Calu3 (cell line): ENCODE results near the gene B3GLCT. TPM values are rescaled to one million over a fixed set of nuclear protein-coding genes. Genes with fewer than 3 reads are reported as not detected.

Experiments
- Bru-seq: library from RNA; stranded (reverse); fragments of 400-500 nt; gene quantifications from one replicate; lab custom pipeline; 2021; lab: Mats Ljungman, UMichigan
- BruChase-seq, 2 experiments: library from RNA; stranded (reverse); fragments of 400-500 nt; gene quantifications; one replicate each; lab custom pipeline; 2021; lab: Mats Ljungman, UMichigan
- BruUV-seq: library from RNA; stranded (reverse); fragments of 400-500 nt; replicated peaks from 2 replicates; lab custom pipeline; 2021; lab: Mats Ljungman, UMichigan
- CTCF ChIA-PET: fragments of 300-600 bp; sonication (Branson Sonifier 250); formaldehyde crosslinking; loops from one replicate; lab custom pipeline; 2022; ENCODE audit warnings: antibody characterized with exemption; lab: Charles Lee
- DNase-seq: peaks from one replicate; pipeline ENCODE4 v3.0.0; 2022
- H3K27ac Mint-ChIP-seq: one replicate; pipeline ENCODE4 v1.8.0; 2022; ENCODE audit warnings: mixed read lengths; ENCODE audit not compliant: unreplicated experiment
- H3K27me3 Mint-ChIP-seq: one replicate; pipeline ENCODE4 v1.8.0; 2022; ENCODE audit warnings: mixed read lengths; ENCODE audit not compliant: unreplicated experiment
- H3K36me3 Mint-ChIP-seq: one replicate; pipeline ENCODE4 v1.8.0; 2022; ENCODE audit warnings: mild to moderate bottlenecking, moderate library complexity, mixed read lengths; ENCODE audit not compliant: insufficient read depth, unreplicated experiment
- H3K4me1 Mint-ChIP-seq: one replicate; pipeline ENCODE4 v1.8.0; 2022; ENCODE audit warnings: mild to moderate bottlenecking, low read depth, mixed read lengths; ENCODE audit not compliant: unreplicated experiment
- H3K4me3 Mint-ChIP-seq: one replicate; pipeline ENCODE4 v1.8.0; 2022; ENCODE audit warnings: mild to moderate bottlenecking, low read depth, moderate library complexity, mixed read lengths; ENCODE audit not compliant: unreplicated experiment
- H3K9me3 Mint-ChIP-seq: one replicate; pipeline ENCODE4 v1.8.0; 2022; ENCODE audit warnings: low read depth, mixed read lengths; ENCODE audit not compliant: unreplicated experiment
- intact Hi-C: fragments of 100-400 bp; cut with micrococcal nuclease; formaldehyde crosslinking; loops from one replicate; pipeline ENCODE4 v1.10.0; 2022; ENCODE audit not compliant: unreplicated experiment
- long read RNA-seq: library from polyadenylated mRNA; stranded (forward); transcript quantifications from one replicate; pipeline ENCODE4 v2.0.0, GENCODE V29; 2022
- total RNA-seq: library from RNA; stranded (reverse); gene quantifications from 2 replicates; pipeline ENCODE4 v1.2.3, GENCODE V29; 2022
- TF ChIP-seq, protein P1 (sequence below): fragments of 200-600 bp; IDR thresholded peaks from one replicate; pipeline ENCODE4 v1.8.0; 2022; ENCODE audit warnings: antibody characterized with exemption; ENCODE audit not compliant: unreplicated experiment

Gene B3GLCT
- total RNA-seq (5.1 and 5.8 TPM in 2 replicates), Bru-seq, nascent RNA (percentile 51 among the genes with signal in this experiment), BruChase-seq, experiment 1, labeled RNA remaining after a 6-hour chase (percentile 45 among the genes with signal in this experiment), BruChase-seq, experiment 2, labeled RNA remaining after a 2-hour chase (percentile 46 among the genes with signal in this experiment)
- long read RNA-seq, full-length matches to known transcripts = 10 of 18 reads
- long read RNA-seq, partial matches to known transcripts = 0 of 18 reads
- long read RNA-seq, other reads (novel, unspliced or antisense) = 8 of 18 reads

DNA sequence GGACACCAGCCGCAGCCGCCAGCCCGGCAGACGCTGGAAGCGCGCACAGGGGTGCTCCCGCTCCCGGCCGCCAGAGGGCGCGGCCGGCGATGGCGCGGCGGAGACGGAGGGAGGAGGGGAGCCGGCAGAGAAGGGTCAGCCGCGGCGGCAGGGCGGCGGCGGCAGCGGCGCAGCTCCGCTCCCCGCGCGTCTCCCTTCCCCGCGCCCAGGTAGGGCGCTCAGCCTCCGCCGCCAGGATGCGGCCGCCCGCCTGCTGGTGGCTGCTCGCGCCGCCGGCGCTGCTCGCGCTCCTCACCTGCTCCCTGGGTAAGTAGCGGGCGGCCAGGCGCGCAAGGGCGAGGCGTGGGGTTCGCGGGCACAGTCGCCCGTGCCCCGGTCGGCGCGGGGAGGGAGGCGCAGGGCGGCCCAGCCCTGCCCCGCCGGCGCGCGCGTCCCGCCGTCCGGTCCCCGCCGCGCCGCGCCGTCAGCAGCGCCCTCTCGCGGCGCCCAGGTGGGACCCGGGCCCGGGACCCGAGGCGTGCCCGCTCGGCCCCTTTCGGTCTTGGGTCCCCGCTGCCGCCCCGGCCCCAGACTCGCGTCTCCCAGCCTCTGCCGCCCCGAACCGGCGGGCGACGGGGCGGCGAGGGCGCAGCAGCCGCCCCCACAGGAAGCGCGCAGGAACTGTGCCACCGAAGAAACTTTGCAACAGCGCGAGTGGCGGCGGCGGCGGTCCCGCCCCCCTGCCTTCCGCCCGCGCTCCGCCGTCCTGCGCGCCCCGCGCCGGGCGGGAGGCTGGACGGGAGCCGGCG lies at the start of gene B3GLCT:
TSS of gene B3GLCT (plus strand) at position 127 of the 788 bp plus-strand sequence. CDS start at position 237, 110 bp downstream.
- peak; percentile 84 for DNase-seq
- no peak within 1 kb of the TSS for H3K27ac Mint-ChIP-seq
- BruUV-seq = no TSS peak
- CTCF ChIA-PET = interaction anchor here (0.6 kb wide), 1 partner anchor 39 kb away, joined by 4 read pairs; no protein-coding TSS in a partner anchor
- no peaks in the 10 kb centered on the region for H3K27me3 Mint-ChIP-seq
- intact Hi-C loops = no loop called here
- peaks cover 12% of the 10 kb centered on the region for H3K4me1 Mint-ChIP-seq
- H3K36me3 Mint-ChIP-seq = peaks cover 16% of the 10 kb centered on the region
- peak within 1 kb of the TSS; percentile 76 for H3K4me3 Mint-ChIP-seq
- no peaks in the 10 kb centered on the region for H3K9me3 Mint-ChIP-seq
- TF ChIP-seq, protein P1, sequence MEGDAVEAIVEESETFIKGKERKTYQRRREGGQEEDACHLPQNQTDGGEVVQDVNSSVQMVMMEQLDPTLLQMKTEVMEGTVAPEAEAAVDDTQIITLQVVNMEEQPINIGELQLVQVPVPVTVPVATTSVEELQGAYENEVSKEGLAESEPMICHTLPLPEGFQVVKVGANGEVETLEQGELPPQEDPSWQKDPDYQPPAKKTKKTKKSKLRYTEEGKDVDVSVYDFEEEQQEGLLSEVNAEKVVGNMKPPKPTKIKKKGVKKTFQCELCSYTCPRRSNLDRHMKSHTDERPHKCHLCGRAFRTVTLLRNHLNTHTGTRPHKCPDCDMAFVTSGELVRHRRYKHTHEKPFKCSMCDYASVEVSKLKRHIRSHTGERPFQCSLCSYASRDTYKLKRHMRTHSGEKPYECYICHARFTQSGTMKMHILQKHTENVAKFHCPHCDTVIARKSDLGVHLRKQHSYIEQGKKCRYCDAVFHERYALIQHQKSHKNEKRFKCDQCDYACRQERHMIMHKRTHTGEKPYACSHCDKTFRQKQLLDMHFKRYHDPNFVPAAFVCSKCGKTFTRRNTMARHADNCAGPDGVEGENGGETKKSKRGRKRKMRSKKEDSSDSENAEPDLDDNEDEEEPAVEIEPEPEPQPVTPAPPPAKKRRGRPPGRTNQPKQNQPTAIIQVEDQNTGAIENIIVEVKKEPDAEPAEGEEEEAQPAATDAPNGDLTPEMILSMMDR = peak; percentile 65

DNA sequence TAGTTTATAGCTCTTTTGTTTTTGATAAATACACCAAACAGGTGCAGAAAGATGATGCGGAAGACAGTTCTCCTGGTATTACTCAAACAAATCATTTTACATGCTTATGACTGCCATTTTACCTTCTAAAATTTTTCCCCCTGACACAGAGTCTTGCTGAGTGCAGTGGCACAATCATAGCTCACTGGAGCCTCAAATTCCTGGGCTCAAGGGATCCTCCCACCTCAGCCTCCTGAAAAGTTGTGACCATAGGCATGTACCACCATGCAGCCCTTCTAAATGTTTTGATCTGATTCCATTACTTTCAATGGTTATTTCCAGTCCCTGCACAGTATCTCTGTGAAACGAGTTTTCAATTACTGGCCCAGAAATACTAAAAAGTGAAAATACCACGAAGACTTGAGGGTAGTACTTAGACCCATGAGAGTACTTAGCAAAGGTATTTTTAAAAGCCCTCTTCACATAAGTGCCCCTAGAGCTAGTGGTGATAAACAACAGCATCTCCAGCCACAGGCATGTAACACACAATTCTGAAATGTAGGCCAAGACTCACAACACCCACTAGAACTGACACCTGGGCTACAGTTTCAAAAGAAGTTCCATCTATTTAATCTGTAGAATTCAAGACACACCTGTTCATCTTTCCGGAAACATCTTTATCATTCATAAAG lies 49.3 kb upstream of the B3GLCT start:
- intact Hi-C loops = no loop called here
- DNase-seq = no peak
- CTCF ChIA-PET = no interaction called here
- peaks cover 13% of the 10 kb centered on the region for H3K4me1 Mint-ChIP-seq
- no peak overlapping the region for H3K4me3 Mint-ChIP-seq
- TF ChIP-seq, protein P1 = no peak
- H3K36me3 Mint-ChIP-seq = peaks cover 57% of the 10 kb centered on the region
- no peaks in the 10 kb centered on the region for H3K27me3 Mint-ChIP-seq
- no TSS peak for BruUV-seq
- H3K27ac Mint-ChIP-seq = peak overlapping the region; percentile 52
- no peaks in the 10 kb centered on the region for H3K9me3 Mint-ChIP-seq

DNA sequence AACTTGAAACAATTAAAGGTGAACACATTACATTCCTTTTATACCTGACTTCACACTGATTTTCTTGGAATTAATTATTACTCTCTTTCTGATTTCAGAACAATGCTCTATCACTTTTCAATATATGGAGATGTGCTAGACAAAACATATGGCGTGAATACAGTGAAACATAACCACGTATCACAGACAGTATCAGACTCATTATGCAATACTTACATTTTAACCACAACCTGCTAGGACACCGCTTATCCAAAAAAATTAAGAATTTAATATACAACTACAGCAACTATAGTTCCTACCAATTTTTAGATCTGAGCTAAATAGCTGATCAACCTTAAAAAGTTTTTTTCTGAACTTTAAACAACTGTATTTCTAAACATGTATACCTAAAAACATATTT lies 47.9 kb upstream of the B3GLCT start:
- no peak overlapping the region for H3K4me3 Mint-ChIP-seq
- no TSS peak for BruUV-seq
- TF ChIP-seq, protein P1 = no peak

DNA sequence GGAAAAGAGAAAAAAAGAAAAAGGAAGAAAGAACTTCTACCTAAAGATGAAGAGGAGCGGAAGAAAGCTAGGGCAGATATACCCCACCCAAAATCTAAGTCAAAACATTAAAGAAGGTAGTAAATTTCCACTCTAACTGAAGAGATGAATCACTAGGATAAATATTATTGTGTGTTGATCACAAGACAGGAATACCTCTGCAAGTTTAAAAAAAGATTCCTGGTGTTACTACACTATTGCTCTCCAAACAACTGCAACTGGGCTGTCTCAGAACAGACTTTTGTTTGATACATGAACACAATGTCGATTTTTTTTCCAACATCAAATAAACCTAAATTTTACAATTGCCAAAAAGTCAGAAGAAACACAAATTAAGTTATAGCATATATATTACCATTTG lies 44.8 kb upstream of the B3GLCT start:
- intact Hi-C loops = no loop called here
- H3K36me3 Mint-ChIP-seq = peaks cover 55% of the 10 kb centered on the region
- no peaks in the 10 kb centered on the region for H3K27me3 Mint-ChIP-seq
- H3K27ac Mint-ChIP-seq = peak overlapping the region; percentile 36
- peak overlapping the region; percentile 19 for H3K4me3 Mint-ChIP-seq
- no peaks in the 10 kb centered on the region for H3K9me3 Mint-ChIP-seq
- DNase-seq = no peak
- CTCF ChIA-PET = interaction anchor here (0.6 kb wide), 1 partner anchor 57 kb away, joined by 4 read pairs; no protein-coding TSS in a partner anchor
- TF ChIP-seq, protein P1 = no peak
- peaks cover 6% of the 10 kb centered on the region for H3K4me1 Mint-ChIP-seq
- BruUV-seq = no TSS peak

More for the DNA sequence above, 47.9 kb upstream of the B3GLCT start:
- Mint-ChIP-seq H3K36me3 (peaks cover 55% of the 10 kb centered on the region), H3K27ac (no peak overlapping the region), H3K4me1 (peaks cover 13% of the 10 kb centered on the region), H3K9me3 (no peaks in the 10 kb centered on the region), H3K27me3 (no peaks in the 10 kb centered on the region)
- DNase-seq = no peak
- intact Hi-C loops = no loop called here
- CTCF ChIA-PET = no interaction called here
